ENCODE data around the gene NRSN2.

The NRSN2 gene

DNA sequence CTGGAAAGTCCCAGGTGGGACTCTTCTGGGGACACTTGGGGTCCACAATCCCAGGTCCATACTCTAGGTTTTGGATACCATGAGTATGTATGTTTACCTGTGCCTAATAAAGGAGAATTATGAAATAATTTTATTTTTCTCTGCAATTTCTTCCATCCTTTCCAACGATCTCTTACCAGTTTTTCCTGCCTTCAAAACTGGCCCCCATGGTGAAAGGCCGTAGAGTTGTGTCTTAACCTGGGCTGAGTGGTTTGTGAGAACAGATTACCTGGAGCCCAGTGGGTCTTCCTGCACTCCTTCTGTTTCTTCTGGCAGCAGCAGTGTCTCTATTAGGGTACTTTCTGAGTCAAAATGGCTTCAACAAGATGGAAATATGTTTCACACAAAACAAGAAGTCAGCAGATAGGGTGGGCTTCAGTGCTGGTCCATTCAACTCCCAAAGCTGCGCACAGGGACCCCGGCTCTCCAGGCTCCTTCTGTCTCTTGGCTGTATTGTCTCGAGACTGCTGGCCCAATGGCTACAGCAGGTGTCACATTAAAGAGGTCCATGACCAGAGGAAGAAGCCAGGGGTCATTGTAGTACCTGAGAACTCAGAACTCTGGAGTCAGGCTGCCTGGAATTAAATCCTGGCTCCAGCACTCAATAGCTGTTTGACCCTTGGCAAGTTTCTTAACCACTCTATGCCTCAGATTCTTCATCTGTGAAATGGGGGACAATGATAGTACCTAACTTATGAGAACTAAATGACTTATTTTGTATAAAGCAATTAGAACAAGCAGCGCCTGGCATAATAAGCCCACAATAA, 50.7 kb downstream of the NRSN2 start:
- DNase-seq (ENCODE audit: low read depth), result no peak

GRCh38 chr20:399182-399707, 52.3 kb downstream of the NRSN2 start:
- DNase-seq (ENCODE audit: low read depth), result no peak

DNA sequence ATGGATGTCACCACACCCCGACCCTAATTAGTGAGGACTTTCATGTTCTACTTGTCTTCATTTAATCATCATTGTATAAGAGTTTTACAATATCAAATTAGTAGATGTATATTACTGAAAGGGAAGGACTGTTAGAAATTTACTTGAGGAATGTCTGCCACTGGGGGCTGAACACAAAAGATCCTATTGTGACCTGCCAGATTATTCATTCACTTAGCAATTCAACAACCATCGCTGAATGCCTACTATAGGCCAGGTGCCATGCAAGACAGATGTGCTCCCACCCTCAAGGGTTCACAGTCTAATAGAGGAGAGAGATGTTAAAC, 53.2 kb downstream of the NRSN2 start:
- no peak for DNase-seq (ENCODE audit: low read depth)

DNA sequence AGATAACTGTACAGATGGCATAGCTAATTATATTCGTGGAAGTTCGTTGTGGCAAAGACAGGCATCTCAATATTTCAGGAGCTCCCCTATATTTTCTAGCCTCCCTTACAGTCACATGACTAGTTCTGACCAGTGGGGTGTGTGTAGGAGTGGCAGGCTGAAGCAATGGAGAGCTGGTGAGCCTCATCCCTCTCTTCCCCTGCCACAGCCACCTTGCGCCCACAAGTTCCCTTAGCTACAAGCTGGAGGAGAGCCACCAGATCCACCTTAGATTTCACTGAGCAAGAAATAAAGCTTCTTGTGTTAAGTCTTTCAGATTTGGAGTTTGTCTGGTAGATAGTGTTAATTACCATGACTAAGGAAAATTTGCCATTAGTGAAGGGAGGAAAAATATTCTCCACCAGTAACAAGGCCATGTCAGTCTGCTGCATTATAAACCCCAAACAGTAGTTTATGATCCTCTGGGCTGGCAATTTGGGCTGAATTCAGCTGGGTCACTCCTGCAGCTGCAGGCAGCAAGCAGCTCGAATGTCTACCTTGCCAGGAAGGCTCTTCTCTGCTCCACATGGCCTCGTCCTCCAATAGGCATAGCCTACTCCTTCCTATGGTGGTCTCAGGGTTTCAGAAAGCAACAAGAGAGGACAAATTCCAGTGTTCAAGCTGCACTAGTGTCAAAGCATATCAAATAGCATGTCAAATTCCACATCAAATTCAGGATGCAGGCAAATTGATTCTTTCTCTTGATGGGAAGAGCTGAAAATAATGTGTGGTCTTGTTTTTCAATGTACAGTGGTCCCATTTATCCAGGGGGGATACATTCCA, 53.8 kb downstream of the NRSN2 start:
- no peak for DNase-seq (ENCODE audit: low read depth)

DNA sequence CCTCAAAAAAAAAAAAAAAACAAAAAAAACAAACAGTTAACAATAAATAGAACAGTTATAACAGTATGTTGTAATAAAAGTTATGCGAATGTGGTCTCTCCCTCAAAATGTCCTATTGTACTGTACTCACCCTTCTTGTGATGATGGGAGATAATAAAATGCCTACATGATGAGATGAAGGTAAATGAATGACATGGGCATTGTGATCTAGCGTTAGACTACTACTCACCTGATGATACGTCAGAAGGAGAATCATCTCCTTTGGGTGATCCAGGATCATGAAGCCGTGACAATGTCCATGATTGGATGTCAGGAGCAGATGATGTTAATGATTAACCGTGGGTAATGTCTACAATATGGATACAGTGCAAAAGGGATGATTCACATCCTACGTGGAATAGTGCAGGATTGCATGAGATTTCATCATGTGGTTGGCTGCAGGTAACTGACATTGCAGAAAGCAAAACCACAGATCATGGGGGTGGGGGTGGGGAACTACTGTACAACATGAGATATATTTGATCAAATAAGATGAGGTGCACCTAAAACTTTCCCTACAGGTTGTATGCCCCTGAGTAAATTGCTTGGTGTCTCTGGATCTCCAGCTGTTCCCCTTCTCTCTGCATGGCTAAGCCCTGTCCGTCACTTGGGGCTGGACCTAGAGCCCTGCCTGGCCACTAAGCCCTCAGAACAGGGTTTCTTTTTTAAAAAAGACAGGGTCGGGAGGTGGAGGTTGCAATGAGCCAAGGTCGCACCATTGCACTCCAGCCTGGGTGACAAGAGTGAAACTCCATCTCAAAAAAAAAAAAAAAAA, 55.0 kb downstream of the NRSN2 start:
- DNase-seq (ENCODE audit: low read depth), result no peak

- no peak for DNase-seq (ENCODE audit: low read depth)
These were observed 55.6 kb downstream of the NRSN2 start for GRCh38 chr20:402496-402885.

- DNase-seq (ENCODE audit: low read depth), result no peak
These were observed 56.1 kb downstream of the NRSN2 start for GRCh38 chr20:402898-403581.

- DNase-seq (ENCODE audit: low read depth), result no peak
These were observed 56.7 kb downstream of the NRSN2 start for GRCh38 chr20:403582-403957.

- no peak for DNase-seq (ENCODE audit: low read depth)
These were observed 57.2 kb downstream of the NRSN2 start for GRCh38 chr20:404088-404487.
